CD4-positive, alpha-beta T cell treated with Interleukin-6 for 4 hours (primary cell): ENCODE results near the gene UCHL3.

Experiments
- DNase-seq: peaks from one replicate; pipeline ENCODE4 v3.0.0-alpha.2; 2020; ENCODE audit warnings: mixed read lengths

Gene UCHL3

DNA sequence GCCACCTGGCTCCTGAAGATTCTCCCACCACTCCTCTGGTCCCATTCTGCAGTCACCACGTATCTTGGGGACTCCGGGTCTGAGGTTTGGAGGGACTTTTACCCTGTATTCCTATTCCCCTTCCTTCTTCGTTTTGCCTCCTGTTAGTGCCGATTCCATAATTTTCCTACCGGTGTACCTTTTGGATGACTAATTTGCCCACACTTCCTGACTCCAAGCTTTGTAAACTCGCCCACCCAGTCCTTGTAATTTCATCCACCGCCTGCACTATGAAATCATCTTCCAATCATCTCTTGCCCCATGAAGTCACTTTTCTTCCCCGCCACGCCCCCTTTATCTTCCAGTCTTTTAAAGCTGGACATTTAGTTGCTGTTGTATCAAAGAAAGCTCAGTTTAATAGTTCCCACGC lies 572 bp downstream of the UCHL3 start:
- no peak for DNase-seq

DNA sequence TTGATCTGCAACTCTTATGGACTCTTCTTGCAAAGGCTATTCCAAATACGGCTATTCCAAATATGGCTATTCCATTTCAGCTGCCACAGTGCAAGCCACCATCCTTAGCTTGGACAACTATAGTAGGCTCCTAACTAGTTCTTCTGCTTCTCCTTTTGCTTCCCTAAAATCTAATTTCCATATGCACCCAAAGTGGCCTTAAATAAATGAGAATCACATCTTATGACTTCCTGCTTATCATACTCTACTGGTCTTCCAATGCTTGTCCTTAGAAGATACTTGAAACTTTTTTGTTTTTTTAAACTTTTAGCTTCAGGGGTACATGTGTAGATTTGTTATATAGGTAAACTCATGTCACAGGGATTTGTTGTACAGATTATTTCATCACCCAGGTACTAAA lies 4.9 kb downstream of the UCHL3 start:
- DNase-seq = no peak

DNA sequence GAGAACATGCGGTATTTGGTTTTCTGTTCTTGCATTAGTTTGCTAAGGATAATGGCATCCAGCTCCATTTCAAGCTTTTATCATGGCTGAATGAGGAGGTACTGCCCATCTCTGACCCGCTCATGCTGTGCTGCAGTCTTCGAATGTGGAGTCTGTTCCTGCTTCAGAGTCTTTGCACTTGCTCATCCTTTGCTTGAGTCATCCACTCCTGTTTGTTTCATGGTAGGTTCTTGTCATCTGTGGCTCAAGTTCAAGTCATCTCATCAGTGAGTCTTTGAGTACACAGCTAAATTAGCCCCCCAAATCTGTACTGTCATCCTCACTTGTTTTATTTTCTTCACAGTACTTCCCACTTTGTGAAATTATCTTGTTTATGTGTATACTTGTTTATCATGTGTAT lies 5.4 kb downstream of the UCHL3 start:
- DNase-seq = no peak

DNA sequence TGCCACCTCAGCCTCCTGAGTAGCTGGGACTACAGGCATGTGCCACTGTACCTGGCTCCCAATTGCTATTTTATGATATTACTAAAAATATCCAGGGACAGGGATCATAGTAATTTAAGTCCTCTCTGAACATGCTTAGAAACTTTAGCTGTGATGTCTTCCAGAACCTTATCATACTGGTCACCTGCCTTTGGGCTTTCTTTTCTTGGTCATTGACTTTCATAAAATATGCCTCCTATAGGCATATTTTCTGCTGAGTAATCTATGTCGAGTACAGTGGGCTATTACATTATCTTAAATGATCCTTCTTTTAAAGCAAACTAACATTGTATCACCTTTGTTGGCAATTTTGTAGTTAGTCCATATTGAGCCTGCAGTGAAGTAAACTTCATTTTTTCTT lies 6.2 kb downstream of the UCHL3 start:
- DNase-seq = no peak

DNA sequence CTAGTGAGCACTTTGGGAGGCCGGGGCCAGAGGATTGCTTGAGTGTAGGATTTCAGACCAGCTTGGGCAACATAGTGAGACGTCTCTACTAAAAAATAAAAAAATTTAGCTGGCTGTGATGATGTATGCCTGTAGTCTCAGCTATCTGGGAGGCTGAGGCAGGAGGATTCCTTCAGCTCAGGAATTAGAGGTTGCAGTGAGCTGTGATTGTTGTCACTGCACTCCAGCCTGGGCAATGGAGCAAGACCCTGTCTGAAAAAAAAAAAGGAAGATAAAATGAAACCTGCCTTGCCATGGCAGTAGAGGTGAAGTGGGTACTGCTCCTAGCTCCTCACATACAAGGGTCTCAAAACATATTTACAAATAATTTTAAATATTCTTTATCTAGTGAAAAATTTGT lies 7.4 kb downstream of the UCHL3 start:
- DNase-seq = no peak

DNA sequence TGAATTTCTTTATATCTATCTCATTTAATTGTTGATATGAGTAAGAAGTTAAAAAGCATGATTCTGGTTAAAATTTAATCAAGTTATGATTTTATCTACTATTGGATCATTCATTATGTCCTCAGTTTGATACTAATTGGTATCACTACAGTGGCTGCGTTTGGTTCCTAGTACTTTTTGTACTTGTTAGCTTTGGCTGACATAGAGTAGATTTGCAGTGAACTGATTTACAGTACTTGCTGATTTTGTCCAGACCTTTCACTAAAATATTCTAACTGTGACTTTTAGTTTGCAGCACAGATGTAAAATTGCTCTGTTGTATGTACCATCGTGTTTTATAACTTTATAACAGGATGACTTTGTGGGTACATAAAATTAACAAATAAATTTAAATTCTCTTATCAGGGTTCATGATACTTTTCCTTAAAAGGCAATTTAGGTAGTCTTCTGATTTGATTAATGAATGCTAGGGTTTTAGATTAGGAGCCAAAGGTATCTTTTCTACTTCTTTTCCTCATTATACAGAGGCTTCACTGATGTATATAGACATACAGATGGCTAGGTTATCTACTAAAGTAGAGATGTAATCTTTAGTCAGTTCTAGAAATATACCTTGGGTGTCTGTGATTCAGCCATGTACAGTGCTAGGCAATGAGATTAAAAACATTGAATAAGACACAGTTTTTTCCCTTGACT lies 8.7 kb downstream of the UCHL3 start:
- DNase-seq = no peak

DNA sequence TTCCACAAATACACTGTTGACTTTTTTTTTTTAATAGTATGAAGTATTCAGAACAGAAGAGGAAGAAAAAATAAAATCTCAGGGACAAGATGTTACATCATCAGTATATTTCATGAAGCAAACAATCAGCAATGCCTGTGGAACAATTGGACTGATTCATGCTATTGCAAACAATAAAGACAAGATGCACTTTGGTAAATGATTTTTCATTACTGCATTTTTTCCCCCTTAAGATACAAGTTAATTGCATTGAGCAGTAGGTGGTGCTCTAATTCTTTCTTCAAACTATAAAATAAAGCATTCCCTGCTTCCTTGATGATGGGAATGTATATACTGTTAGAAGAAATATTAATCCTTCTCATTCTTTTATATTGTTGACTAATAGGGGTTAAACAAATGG lies 17.1 kb downstream of the UCHL3 start:
- DNase-seq = no peak

DNA sequence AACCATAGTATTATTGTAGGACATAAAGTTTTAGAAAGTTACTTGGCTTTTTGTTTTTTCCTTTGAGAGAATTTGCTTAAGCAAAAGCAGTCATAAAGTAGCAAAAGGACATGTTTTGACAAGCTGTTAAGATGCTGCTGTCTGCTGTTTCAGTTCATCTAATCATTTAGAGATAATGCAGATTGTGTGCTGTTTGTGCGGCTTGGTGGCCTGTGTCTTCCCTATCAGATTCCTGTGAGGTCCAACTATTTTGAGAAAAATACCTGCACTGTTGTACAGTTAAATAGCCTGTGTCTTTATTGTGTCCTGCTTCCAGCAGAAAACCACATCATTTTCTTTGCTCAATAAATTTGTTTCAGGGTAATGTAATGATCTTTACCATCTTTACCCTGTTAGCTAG lies 20.0 kb downstream of the UCHL3 start:
- DNase-seq = no peak

DNA sequence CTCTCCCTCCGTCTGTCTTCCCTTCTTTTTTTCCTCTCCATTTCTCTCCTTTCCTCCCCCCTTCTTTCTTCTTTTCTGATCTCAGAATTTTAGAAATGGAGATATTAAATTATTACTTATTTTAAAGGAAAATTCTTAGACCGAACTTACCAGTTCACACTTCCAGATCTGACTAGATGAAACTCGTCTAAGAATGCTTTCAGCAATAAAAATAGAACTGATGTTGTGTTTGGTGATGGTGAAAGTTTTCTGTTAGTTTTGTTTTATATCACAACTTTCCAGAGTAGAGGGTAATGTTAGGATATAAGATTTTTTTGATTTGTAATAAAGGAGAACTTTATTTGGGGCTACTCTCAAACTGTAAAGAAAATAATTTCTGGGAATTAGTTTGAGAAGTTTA lies 29.9 kb downstream of the UCHL3 start:
- no peak for DNase-seq

DNA sequence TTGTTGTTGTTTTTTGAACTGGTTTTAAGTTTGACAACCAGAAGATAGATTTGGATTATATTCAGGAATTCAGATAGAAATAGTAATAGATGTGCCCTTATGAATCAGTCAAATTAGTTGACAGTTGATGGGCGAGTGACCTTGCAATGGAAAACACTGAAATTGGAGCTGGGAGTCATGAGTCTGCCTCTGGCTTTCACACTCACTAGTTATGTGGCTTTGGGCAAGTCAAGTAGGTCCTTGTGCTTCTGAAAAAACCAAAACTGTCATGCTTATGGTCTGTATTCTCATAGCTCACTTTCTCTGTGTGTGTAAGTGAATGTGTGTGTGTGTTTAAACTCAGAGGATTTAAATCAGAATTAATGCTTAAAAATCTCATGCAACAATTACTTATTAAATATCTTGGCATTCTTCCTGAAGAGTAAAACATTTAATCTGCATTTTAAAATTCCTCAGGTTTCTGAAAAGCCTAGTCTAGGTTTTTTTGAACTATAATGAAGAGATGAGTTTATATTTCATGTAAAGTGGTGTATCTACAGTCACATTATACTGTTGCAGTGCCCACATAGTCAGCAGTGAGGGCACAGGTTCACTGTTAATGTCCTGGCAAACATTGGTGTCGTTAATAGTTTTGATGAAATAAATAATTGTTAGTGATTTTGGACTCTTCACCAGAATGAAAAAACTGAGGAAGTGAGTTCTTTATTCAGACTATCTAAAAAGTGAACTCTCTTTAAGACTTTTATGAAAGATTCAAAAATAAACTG lies 32.5 kb downstream of the UCHL3 start:
- DNase-seq = no peak

DNA sequence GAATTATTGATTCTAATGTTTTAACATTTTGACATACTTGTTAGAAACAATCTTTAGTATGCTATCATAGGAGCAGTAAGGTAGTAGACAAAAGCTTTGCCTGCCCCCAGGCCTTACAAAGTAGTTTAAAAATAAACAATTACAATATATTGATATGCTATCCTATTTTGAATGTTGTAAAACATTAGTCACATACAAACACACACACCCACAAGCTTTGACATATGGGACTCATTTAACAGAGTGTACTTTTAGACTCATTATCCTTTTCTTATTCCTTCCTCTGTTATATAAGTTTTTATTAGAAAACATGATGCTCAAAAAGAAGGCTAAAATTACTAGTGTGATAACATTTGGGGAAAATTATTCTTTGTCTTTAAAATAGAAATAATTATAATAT lies 33.5 kb downstream of the UCHL3 start:
- no peak for DNase-seq

DNA sequence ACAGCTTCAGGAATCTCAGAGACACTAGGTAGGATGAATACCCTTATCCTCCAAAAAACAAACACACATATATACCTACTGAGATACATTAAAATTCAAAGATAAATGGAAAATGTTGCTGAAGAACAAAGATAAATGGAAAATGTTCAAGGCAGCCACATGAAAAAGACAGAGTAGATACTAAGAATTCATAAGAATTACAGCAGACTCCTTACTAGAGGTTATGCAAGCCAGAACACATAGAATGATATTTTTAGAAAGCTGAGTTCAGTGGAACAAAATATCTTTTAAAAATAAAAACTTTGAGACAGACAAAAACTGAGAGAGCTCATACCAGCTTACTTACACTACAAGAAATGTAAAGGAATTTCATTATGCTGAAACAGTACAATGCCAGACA lies 35.6 kb downstream of the UCHL3 start:
- no peak for DNase-seq

DNA sequence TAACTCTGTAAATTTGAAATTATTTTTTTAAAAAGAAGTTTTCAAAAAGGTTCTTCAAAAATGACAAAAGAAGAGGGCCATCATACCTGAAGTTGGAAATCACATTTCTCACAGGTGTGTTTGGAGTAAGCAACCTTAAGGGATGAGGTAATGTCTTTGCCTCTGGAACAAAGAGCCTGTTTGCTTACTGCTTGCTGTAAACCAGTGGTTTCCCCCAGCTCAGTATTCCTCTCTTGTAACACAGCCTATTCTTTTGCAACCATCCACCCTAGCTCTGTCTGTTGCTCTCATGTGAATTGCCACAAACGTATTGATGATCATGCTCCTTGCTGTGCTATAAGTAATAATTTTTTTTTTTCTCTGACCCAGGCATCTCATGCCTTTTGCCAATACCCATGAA lies 38.1 kb downstream of the UCHL3 start:
- DNase-seq = no peak

DNA sequence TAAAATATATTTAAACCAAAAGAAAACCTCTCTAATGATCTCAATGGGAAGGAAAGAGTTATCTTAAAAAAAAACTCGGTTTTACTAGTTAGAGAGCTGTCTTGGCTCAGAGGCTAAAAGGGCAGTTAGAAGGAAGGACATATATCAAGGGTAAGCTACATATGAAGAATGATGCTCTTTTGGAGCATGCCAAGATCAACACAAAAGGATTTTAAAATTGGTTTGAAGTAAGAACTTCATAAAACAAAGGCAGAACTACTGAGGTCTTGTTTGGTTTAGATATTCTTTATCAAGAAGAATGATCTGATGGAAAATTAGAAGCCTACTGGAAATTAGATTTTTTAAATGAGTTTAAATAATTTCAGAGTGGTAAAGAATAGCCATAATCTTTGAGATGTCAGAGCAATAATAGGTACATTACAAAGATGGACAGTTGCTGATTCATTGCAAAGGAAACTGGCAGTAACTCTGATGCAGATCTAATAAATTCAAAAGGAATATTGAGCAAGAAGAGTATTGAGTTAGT lies 47.1 kb downstream of the UCHL3 start:
- DNase-seq = no peak

DNA sequence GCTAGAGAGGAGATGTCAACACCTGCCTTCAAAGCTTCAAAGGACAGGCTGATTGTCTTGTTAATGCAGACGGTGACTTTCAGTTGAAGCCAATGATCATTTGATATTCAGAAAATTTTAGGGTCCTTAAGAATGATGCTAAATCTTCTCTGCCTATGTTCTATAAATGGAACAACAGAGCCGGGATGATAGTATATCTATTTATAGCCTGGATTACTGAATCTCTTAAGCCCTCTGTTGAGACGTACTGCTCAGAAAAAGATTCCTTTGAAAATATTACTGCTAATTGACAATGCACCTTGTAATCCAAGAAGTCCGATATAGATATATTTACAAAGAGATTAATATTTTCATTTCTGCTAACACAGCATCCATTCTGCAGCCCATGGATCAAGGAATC lies 50.8 kb downstream of the UCHL3 start:
- DNase-seq = no peak

DNA sequence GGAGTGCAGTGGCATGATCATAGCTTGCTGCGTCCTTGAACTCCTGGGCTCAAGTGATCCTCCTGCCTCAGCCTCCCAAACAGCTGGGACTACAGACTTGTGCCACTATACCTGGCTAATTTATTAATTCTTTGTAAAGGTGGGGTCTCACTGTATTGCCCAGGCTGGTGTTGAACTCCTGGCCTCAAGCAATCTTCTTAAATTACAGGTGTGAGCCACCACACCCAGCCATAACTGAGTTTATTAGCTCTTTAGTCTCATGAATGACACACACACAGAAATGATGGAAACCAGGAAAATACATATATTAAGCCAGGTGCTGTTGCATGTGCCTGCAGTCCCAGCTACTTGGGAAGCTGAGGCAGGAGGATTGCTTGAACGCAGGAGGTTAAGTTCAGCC lies 53.4 kb downstream of the UCHL3 start:
- no peak for DNase-seq

DNA sequence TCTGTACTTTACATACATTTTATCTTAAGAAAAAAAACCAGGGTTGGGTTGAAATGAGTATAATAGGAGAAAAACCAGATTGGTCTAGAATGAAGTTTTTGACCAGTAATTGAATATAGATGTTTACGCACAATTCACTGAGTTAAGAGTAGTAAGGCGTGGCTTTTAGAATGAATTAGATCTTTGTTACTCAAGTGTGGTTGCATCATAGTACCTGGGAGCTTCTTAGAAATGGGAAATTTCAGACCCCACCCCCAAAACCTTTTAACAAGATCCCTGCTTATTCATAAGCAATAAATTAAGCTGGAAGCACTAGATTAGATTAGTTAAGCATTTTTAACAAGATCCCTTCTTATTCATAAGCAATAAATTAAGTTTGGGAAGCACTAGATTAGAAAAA lies 57.9 kb downstream of the UCHL3 start:
- DNase-seq = no peak

DNA sequence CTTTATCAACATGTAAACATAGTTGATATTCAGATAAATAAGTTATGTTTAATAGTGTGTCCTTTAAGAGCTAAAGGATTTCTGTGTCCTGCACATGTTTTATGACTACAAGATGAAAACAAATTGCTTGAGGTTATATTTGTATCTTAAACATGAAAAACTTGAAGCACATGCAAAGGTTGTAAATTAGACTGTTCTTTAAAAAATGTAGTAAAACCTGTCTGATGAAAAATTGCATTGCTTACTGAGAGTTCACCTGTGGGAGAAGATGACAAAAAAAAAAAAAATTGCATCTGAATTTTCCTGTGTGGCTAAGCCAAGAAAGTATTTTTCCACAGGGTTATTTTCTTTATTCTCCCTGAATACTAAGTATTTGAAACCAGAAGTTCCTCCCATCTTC lies 60.9 kb downstream of the UCHL3 start:
- no peak for DNase-seq

DNA sequence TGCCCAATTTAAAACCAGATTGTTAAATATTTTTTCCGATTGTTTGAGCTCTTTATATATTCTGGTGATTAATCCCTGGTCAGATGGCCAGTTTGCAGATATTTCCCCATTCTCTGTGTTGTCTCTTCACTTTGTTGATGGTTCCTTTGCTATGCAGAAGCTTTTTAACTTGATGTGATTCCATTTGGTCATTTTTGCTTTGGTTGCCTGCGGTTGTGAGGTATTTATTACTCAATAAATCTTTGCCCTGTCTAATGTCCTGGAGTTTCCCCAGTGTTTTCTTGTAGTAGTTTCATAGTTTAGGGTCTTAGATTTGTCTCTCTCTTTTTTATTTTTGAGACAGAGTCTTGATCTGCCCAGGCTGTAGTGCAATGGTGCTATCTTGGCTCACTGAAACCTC lies 62.8 kb downstream of the UCHL3 start:
- no peak for DNase-seq

DNA sequence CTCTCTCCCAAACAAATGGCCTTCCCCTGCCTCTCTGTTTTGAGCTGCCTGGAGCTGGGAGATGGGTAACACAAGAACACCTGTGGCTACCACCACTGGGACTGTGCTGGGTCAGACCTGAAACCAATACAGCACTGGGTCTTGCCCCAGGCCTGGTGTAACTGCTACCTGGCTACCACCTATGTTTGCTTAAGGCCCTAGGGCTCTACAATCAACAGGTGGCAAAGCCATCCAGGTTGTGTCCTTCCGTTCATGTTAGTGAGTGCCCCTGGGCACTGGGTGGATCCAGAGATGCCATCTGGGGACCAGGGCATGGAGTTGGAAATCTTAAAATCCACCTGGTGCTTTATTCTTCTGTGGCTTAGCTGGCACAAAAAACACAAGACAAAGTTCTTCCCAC lies 67.6 kb downstream of the UCHL3 start:
- no peak for DNase-seq

DNA sequence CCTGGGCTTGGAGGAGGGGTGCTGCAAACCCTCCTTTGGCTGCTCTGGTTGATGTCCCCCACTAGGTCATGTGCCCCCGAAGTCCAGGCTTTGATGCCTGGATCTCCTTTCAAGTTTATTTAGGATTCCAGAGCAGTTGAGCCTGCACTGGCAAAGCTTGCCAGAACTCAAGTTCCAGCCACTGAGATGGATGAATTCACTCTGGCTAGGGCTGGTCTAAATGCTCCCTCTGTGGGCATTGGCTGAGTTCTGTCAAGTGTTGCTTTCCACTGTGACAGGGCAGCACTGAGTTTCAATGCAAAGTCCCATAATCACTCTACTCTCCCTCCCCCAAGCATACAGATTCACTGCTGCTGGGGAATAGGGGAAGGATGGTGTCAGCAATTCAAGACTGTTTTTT lies 68.7 kb downstream of the UCHL3 start:
- no peak for DNase-seq

DNA sequence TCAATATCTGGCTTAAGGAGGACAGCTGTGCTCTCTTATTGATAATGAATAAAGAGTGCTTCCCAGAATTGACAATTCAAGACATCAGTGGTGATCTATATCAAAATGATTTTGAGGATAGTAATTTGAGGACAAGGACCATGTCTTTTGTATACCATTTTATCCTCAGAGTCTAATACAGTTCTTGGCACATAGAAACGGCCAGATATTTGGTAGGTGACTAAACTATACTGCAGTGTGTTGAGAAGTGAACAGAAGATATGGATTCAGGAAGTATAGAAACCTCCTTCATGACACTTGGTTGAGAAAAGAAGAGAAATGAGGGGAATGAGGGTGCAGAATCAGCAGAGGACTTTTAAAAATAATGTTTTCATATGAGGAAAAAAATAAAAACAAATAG lies 70.4 kb downstream of the UCHL3 start:
- no peak for DNase-seq

DNA sequence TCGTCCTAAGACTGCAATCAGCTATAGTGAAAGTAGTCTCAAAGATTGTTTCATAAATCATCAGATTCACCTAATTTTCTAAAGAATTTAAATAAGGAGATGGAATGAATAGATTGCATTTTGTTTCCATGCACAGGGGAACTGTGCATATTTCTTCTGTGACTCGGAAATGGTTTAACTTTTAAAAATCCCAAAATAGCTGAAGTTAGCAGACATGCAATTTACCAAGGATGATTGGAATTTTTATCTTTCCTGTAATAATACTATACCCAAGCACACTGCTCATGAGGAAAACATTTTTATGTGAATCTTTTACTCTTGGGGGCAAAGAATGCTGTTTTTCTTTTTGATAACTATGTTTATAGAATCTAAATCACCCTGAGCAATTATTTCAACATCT lies 71.6 kb downstream of the UCHL3 start:
- DNase-seq = no peak

DNA sequence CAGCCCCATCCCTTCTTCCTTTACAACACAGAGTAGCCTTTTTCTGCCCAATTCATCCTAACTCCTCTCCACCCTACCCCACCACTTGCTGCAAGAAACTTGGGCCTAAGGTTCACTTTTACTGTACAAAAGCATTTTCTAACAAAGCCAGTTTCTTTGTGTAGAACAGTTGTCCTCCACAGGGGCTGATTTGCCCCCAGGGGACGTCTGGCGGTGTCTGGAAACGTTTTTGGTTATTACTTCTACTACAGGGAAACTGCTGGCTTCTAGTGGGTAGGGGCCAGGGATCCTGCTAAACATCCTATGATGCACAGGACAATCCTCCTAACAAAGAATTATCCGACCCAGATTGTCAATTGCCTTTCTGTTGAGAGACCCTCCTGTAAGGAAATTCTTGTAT lies 79.2 kb downstream of the UCHL3 start:
- no peak for DNase-seq

DNA sequence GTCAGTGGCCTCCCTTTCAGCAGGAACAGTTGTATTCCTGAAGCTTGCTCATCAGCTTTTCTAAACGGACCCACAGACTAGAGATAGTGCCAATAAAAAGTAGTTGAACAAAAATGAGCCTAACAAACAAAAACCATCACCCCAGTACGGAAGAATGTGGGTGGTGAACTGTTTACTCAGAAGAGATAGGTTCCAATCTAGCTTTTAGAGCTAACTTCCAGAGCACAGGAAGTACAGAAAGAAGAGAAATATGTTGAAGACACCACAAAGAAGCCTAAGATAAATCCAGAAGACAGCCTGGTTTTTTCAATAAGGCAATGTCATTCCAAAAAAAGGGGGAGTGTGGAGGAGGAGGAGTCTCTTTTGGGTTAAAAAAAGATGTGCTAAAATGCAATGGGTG lies 83.7 kb downstream of the UCHL3 start:
- no peak for DNase-seq
